GM19099 (cell line): ENCODE results near the gene TMEM108.

Source experiments
- POLR2A ChIP-seq: IDR thresholded peaks from 3 replicates; pipeline ENCODE4 v1.6.1; 2011; ENCODE audit warnings: low read depth; ENCODE audit not compliant: insufficient read length; ENCODE audit errors: extremely low read depth

The TMEM108 gene

GRCh38 chr3:133259767-133260166 lies 221.6 kb downstream of the TMEM108 start:
- no peak for TF ChIP-seq POLR2A

- TF ChIP-seq POLR2A, result no peak
Observed at GRCh38 chr3:133262333-133262732, 224.1 kb downstream of the TMEM108 start.

GRCh38 chr3:133264920-133265319 lies 226.7 kb downstream of the TMEM108 start:
- TF ChIP-seq POLR2A, result no peak

- TF ChIP-seq POLR2A, result no peak
Observed at GRCh38 chr3:133268726-133269134, 230.5 kb downstream of the TMEM108 start.

- no peak for TF ChIP-seq POLR2A
Observed at GRCh38 chr3:133269393-133269792, 231.2 kb downstream of the TMEM108 start.

- TF ChIP-seq POLR2A, result no peak
Observed at GRCh38 chr3:133270631-133271030, 232.4 kb downstream of the TMEM108 start.

GRCh38 chr3:133271042-133271441 lies 232.9 kb downstream of the TMEM108 start:
- TF ChIP-seq POLR2A, result no peak

GRCh38 chr3:133271539-133271938 lies 233.3 kb downstream of the TMEM108 start:
- TF ChIP-seq POLR2A, result no peak

GRCh38 chr3:133273346-133273745 lies 235.2 kb downstream of the TMEM108 start:
- no peak for TF ChIP-seq POLR2A

GRCh38 chr3:133274477-133274876 lies 236.3 kb downstream of the TMEM108 start:
- no peak for TF ChIP-seq POLR2A

GRCh38 chr3:133276594-133276993 lies 238.4 kb downstream of the TMEM108 start:
- no peak for TF ChIP-seq POLR2A

- no peak for TF ChIP-seq POLR2A
Observed at GRCh38 chr3:133277813-133278212, 239.6 kb downstream of the TMEM108 start.

- no peak for TF ChIP-seq POLR2A
Observed at GRCh38 chr3:133278260-133279043, 240.3 kb downstream of the TMEM108 start.

GRCh38 chr3:133280586-133280985 lies 242.4 kb downstream of the TMEM108 start:
- no peak for TF ChIP-seq POLR2A

- TF ChIP-seq POLR2A, result no peak
Observed at GRCh38 chr3:133282236-133282635, 244.0 kb downstream of the TMEM108 start.

- no peak for TF ChIP-seq POLR2A
Observed at GRCh38 chr3:133283958-133284807, 246.0 kb downstream of the TMEM108 start.

GRCh38 chr3:133289322-133289721 lies 251.1 kb downstream of the TMEM108 start:
- no peak for TF ChIP-seq POLR2A

GRCh38 chr3:133292296-133292695 lies 254.1 kb downstream of the TMEM108 start:
- no peak for TF ChIP-seq POLR2A
